Measurements from ENCODE around the gene OR6Q1. TPM values are rescaled to one million over a fixed set of nuclear protein-coding genes. Genes with fewer than 3 reads are reported as not detected.

Gene OR6Q1
- total RNA-seq, 4 donors from 2014 or later = not detected

GRCh38 chr11:58003036-58003435, 27.7 kb upstream of the OR6Q1 start:
- Histone ChIP-seq H3K27ac (no peak overlapping the region), H3K4me3 (no peak overlapping the region), H3K4me1 (no peaks in the 10 kb centered on the region), H3K27me3 (no peaks in the 10 kb centered on the region), H3K36me3 (no peaks in the 10 kb centered on the region), H3K9me3 (no peaks in the 10 kb centered on the region)
- TF ChIP-seq, protein P1, sequence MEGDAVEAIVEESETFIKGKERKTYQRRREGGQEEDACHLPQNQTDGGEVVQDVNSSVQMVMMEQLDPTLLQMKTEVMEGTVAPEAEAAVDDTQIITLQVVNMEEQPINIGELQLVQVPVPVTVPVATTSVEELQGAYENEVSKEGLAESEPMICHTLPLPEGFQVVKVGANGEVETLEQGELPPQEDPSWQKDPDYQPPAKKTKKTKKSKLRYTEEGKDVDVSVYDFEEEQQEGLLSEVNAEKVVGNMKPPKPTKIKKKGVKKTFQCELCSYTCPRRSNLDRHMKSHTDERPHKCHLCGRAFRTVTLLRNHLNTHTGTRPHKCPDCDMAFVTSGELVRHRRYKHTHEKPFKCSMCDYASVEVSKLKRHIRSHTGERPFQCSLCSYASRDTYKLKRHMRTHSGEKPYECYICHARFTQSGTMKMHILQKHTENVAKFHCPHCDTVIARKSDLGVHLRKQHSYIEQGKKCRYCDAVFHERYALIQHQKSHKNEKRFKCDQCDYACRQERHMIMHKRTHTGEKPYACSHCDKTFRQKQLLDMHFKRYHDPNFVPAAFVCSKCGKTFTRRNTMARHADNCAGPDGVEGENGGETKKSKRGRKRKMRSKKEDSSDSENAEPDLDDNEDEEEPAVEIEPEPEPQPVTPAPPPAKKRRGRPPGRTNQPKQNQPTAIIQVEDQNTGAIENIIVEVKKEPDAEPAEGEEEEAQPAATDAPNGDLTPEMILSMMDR (IDR thresholded peaks at IDR 0.05) = no peak
- TF ChIP-seq POLR2A (IDR thresholded peaks at IDR 0.05) = no peak
- DNase-seq = no peak

DNA sequence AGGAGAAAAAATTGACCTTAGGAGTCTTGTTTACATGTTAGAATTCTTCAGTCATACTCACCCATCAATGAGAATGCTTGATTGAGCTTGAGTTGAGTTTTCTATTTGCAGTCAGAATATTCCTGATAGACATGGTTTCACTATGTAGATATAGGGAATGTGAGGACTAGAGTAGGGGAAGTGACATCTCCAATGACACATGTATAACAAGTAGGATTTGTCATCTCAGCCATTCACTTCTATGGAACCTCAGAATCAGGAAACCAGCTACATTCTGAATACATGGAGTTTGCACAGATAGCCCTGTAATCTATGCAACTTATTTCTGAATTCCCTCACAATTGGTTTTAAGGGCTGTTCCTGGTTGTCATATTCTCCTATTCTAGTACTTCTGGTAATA, 27.2 kb upstream of the OR6Q1 start:
- Histone ChIP-seq H3K27me3 (no peaks in the 10 kb centered on the region), H3K36me3 (no peaks in the 10 kb centered on the region), H3K4me1 (no peaks in the 10 kb centered on the region), H3K4me3 (no peak overlapping the region), H3K27ac (no peak overlapping the region), H3K9me3 (no peaks in the 10 kb centered on the region)
- TF ChIP-seq POLR2A (IDR thresholded peaks at IDR 0.05) = no peak
- TF ChIP-seq, protein P1 (IDR thresholded peaks at IDR 0.05) = no peak
- DNase-seq = no peak

GRCh38 chr11:58004664-58005063, 26.1 kb upstream of the OR6Q1 start:
- H3K27ac ChIP-seq = no peak overlapping the region
- H3K36me3 ChIP-seq = no peaks in the 10 kb centered on the region
- H3K4me3 ChIP-seq = no peak overlapping the region
- TF ChIP-seq, protein P1 (IDR thresholded peaks at IDR 0.05) = no peak
- no peak for TF ChIP-seq POLR2A (IDR thresholded peaks at IDR 0.05)
- no peaks in the 10 kb centered on the region for H3K27me3 ChIP-seq
- H3K4me1 ChIP-seq = no peaks in the 10 kb centered on the region
- no peak for DNase-seq
- no peaks in the 10 kb centered on the region for H3K9me3 ChIP-seq

- DNase-seq = no peak
- Histone ChIP-seq H3K4me1 (no peaks in the 10 kb centered on the region), H3K36me3 (no peaks in the 10 kb centered on the region), H3K27ac (no peak overlapping the region), H3K27me3 (no peaks in the 10 kb centered on the region), H3K4me3 (no peak overlapping the region), H3K9me3 (no peaks in the 10 kb centered on the region)
- TF ChIP-seq, protein P1 (IDR thresholded peaks at IDR 0.05) = no peak
- TF ChIP-seq POLR2A (IDR thresholded peaks at IDR 0.05) = no peak
Measured at GRCh38 chr11:58006940-58007339, 23.8 kb upstream of the OR6Q1 start.

DNA sequence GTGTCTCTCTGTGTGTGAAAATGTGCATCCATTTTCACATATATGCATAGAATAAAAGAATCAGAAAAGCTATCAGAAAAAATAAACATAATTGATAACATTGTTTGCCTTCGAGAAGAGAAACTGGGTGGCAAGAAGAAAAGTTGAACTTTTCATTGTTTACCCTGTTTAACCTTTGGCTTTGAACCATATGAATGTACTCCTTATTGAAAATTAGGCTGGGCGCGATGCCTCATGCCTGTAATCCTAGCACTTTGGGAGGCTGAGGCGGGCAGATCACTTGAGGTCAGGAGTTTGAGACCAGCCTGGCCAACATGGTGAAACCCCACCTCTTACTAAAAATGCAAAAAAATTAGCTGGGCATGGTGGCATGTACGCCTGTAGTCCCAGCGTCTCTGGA, 19.0 kb upstream of the OR6Q1 start:
- no peak overlapping the region for H3K4me3 ChIP-seq
- H3K27ac ChIP-seq = no peak overlapping the region
- TF ChIP-seq, protein P1 (IDR thresholded peaks at IDR 0.05) = no peak
- no peak for TF ChIP-seq POLR2A (IDR thresholded peaks at IDR 0.05)
- H3K27me3 ChIP-seq = no peaks in the 10 kb centered on the region
- H3K4me1 ChIP-seq = no peaks in the 10 kb centered on the region
- H3K9me3 ChIP-seq = no peaks in the 10 kb centered on the region
- no peak for DNase-seq
- no peaks in the 10 kb centered on the region for H3K36me3 ChIP-seq

- TF ChIP-seq, protein P1 (IDR thresholded peaks at IDR 0.05) = no peak
- no peak for TF ChIP-seq POLR2A (IDR thresholded peaks at IDR 0.05)
- Histone ChIP-seq H3K36me3 (no peaks in the 10 kb centered on the region), H3K27me3 (no peaks in the 10 kb centered on the region), H3K4me3 (no peak within 1 kb of the TSS), H3K27ac (peak within 1 kb of the TSS in 2 of 4 donors; percentile 59 to 65), H3K9me3 (no peaks in the 10 kb centered on the region), H3K4me1 (peaks cover 0 to 16% (median 2%) of the 10 kb centered on the region in 4 donors)
- DNase-seq = no peak
Measured at GRCh38 chr11:58023435-58023931, 7.3 kb upstream of the OR6Q1 start, which contains the start of gene OR9Q1. TSS of gene OR9Q1 (plus strand) at chr11:58023881. CDS start at chr11:58179445, 155,564 bp downstream.

Measured in Peyer's patch (tissue), 4 donors.